WI38 (cell line): Measurements from ENCODE around the gene PLA2G2D.

ENCODE experiments used
- H3K4me3 ChIP-seq: 2 replicates; pipeline ENCODE4 v1.5.1; 2011; ENCODE audit warnings: low read depth, mild to moderate bottlenecking, control low read depth, low read length
- TF ChIP-seq, protein P1 (sequence below): IDR thresholded peaks from 2 replicates; pipeline ENCODE4 v1.5.1; 2012; ENCODE audit warnings: low read depth, mild to moderate bottlenecking, control low read depth, low read length

Gene PLA2G2D

DNA sequence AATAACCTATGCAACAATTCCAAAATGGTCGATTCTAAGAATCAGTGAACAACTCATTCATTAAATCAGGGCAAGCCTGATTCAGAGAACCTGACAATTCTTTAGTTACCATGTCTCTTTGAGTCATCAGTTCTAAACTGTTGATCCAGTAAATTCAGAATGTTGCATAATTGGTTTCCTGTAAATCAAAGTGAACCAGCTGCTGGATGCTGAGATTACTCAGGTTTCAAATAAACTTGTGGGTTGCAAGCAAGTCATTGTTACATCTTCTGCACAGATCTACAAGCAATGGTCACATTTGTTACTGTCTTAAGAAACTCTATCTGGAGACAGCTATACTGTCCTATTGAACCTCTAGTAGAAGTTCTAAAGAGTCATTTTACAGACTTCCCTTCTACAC is 16.5 kb downstream of the PLA2G2D start:
- TF ChIP-seq, protein P1, sequence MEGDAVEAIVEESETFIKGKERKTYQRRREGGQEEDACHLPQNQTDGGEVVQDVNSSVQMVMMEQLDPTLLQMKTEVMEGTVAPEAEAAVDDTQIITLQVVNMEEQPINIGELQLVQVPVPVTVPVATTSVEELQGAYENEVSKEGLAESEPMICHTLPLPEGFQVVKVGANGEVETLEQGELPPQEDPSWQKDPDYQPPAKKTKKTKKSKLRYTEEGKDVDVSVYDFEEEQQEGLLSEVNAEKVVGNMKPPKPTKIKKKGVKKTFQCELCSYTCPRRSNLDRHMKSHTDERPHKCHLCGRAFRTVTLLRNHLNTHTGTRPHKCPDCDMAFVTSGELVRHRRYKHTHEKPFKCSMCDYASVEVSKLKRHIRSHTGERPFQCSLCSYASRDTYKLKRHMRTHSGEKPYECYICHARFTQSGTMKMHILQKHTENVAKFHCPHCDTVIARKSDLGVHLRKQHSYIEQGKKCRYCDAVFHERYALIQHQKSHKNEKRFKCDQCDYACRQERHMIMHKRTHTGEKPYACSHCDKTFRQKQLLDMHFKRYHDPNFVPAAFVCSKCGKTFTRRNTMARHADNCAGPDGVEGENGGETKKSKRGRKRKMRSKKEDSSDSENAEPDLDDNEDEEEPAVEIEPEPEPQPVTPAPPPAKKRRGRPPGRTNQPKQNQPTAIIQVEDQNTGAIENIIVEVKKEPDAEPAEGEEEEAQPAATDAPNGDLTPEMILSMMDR, result no peak
- no peak overlapping the region for H3K4me3 ChIP-seq

DNA sequence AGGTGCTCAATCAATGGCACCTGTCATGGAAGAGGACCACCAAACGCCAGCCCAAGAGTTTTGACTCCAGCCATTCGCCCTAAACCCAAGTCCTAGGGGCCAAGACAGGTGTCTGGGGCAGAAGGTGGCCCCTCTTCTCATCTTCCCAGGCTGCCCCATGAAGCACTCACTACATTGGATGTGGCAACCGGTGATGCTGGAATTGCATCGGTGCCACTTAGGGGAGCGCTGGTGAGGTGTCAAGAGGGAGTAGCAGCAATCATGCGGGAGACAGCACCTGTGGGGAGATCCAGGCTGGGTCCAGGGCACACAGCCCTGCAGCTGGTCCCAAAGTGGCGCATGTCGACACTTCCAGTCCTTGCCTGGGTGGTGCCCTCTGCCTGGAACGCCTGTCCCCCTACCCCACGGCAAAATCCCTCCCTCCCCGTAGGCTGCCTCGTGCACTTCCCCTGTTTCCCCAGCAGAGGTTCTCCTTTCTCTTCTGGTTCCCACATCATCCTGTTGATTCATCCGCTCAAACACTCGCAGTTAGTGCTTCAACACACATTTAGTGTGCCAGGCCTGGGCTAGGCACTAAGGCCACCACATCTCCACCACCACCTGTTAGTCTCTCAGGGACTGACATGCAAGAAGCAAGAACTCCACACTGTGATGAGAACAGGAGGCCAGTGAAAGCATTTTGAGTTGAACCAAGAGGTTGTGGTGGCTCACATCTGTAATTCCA is 18.5 kb downstream of the PLA2G2D start:
- TF ChIP-seq, protein P1, result peak; percentile 64
- H3K4me3 ChIP-seq, result no peak overlapping the region

DNA sequence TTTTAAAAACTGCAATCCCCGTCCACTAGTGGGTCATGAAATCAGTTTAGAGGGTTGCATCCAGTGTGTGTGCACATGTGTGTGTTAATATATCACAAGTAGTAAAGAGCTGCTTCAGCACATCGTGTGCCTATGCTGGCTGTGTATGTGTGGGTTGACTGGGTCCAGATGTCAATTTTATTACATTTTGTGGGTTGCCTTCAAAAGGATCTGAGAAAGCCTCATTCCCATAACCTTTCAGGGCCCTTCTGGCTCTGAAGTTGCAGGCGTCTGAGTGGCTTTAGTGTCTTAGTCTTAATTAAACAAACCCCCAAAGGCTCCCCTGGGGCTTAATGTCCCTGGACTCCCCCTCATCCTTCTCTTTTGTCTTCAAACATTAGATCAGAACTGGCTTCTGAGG is 19.8 kb downstream of the PLA2G2D start:
- H3K4me3 ChIP-seq, result no peak overlapping the region
- TF ChIP-seq, protein P1, result no peak

DNA sequence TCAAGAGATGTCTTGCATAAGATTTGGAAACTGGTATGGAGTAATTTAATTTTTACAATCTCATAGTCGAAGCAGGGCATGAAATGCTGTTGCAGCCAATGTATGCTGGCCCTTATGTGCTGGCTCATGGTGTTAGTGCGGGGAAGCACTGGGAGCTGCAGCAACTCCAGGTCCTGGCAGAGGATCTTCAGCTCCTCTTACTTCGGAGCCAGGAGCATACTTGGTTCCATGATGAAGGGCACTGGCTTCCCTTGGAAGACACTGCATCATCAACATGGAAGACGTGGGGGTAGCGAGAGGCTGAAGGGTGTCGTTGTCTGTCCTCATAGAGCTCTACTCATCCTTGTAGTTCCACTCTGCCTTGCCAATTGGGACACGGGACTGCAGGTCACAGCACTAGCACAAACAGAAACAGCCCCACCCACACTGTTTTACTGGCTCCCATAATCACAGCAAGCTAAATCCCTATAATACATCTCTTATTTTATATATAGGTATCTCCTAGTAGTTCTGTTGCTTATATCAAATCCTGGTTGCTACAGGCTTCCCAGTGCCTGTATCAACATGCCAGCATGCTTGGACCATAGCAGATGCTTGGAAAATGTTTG is 22.4 kb downstream of the PLA2G2D start:
- TF ChIP-seq, protein P1, result no peak

DNA sequence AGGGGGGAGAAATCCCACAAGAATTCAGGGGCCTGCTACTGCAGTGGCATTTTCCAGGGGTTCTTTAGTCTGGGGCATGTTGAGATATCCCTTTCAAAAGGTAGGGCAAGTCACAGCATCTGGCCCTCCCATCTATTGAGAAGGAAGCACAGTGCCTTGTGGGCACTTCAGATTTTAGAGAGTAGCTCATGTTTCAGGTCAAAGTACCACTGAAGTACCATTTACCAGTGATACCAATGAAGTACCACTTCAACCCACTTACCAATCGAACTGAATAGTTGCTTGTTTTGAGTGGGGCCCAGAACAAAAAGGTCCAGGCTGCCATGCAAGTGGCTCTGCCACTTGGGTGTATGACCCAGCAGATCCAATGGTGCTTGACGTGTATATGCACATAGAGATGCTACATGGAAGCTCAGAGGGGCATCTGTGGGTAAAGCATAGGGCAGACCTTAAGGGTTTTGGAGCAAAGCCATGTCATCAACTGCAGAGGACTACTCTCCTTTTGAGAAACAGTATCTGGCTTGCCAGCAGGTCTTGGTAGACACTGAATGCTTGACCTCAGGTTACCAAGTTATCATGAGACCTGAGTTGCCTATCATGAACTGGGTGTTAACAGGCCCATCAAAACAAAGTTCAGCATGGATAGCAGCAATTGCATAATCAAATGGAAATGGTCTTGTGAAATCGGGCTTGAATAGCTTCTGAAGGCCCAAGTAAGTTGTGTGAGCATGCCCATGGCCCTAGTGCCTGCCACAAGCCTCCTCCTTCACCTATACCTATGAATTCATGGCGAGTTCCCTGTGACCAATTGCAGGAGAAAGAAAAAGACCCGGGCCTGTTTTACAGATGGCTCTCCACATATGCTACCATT is 23.5 kb downstream of the PLA2G2D start:
- no peak overlapping the region for H3K4me3 ChIP-seq
- TF ChIP-seq, protein P1, result no peak

More for the DNA sequence above, 22.4 kb downstream of the PLA2G2D start:
- no peak overlapping the region for H3K4me3 ChIP-seq

DNA sequence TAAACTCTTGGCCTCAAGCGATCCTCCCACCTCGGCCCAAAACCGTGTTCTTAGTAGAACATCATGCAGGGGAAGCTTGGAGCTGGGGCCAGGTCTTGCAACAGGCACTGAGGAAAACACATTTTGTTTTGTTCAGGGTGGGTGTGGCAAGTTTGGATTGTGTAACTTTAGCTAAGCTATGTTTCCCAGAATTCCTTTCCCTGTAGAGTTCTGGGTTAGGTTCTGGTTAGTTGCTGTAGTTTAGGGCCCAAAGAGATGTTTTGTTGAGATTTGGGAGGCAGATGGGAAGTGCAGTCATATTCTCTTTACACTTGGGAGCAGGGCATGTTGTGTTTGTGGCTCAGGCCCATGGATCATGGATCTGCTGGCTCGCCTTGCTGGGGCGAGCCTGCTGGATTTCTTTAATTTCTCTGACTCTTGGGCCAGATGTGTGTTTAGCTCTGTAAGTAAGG is 25.4 kb downstream of the PLA2G2D start:
- TF ChIP-seq, protein P1, result no peak
- H3K4me3 ChIP-seq, result no peak overlapping the region
